Measurements from ENCODE around the gene GSAP.

GSAP gene

DNA sequence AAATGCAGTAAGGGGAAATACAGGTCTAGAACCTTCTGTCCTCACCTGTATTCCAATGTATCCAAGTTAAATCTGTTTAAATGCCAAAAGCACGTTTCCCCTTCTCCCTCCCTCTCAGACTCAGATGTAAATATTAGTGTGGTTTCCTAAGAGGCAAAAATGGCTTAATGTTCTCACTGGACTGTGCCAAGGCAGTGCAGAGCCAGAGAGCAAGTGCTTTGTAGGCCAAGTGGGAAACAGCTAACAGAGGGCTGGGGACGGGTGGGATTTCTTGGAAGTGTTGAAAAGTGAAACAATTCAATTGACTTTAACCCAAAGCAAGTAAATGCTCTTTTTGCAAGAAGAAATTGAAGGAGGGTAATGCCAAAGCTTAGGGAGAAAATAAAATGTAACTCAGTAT is 103.1 kb downstream of the GSAP start:
- H3K27me3 ChIP-seq (ENCODE audit: control insufficient read depth, insufficient read depth, low read length), result no peaks in the 10 kb centered on the region
- H3K9ac ChIP-seq (ENCODE audit: low read length), result no peak overlapping the region
- no peak overlapping the region for H3K4me3 ChIP-seq (ENCODE audit: low read depth, low read length)
- no peak overlapping the region for H3K27ac ChIP-seq (ENCODE audit: low read depth, low read length)
- peaks cover 6% of the 10 kb centered on the region; the same call in 1 of the 2 replicates for H3K4me1 ChIP-seq (ENCODE audit: control insufficient read depth, insufficient read depth, low read length)
- 0 out of 2 replicates have a peak, but pooled peaks cover 5% of the 10 kb centered on the region for H3K36me3 ChIP-seq (ENCODE audit: control insufficient read depth, insufficient read depth, low read length)
- H3K9me3 ChIP-seq (ENCODE audit: control insufficient read depth, insufficient read depth, low read depth, low read length), result no peaks in the 10 kb centered on the region

DNA sequence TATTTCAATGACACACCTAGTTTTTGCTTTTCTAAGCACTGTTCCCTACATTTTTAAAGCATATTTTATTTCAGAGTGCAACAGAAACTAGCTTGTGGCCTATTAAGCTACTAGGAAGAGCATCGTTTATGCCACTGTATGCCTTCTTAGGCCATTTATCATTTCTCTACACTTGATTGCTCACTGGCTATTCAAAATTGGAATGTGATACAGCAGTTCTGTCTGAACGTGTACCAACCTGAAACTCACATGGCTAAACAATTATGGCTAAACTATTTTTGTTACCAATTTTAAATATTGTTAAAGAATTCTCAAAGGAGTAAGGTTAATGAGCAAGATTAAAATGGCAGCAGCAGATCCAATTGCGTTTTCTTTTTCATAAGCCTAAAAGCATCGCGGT is 105.2 kb downstream of the GSAP start:
- H3K9ac ChIP-seq (ENCODE audit: low read length), result no peak overlapping the region
- H3K27ac ChIP-seq (ENCODE audit: low read depth, low read length), result no peak overlapping the region
- H3K27me3 ChIP-seq (ENCODE audit: control insufficient read depth, insufficient read depth, low read length), result no peaks in the 10 kb centered on the region
- H3K4me3 ChIP-seq (ENCODE audit: low read depth, low read length), result no peak overlapping the region
- H3K4me1 ChIP-seq (ENCODE audit: control insufficient read depth, insufficient read depth, low read length), result peaks cover 12% of the 10 kb centered on the region
- 0 out of 2 replicates have a peak, but pooled peaks cover 5% of the 10 kb centered on the region for H3K36me3 ChIP-seq (ENCODE audit: control insufficient read depth, insufficient read depth, low read length)
- H3K9me3 ChIP-seq (ENCODE audit: control insufficient read depth, insufficient read depth, low read depth, low read length), result no peaks in the 10 kb centered on the region

DNA sequence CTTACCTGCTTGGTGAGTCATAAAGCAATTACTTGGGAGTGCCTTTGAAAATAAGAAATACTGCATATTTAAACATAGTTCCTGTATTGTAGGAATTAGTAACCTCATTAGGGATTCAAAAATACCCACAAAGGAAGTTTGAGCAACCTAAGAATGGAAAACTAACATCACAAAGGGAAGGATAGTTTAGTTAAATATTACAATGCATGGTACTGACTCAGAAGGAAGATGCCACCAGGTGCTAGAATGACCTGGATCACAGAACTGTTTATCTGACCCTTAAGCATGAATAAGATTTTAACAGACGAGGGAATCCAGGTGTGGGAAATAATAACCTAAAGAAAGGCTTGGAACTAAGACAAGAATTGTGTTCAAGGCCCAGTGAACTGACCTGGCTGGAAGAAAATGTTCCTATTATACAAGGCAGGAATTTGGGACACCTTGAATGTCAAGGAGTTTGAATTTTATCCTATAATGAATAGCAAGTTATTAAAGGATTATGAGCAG is 106.4 kb downstream of the GSAP start:
- no peak overlapping the region for H3K9ac ChIP-seq (ENCODE audit: low read length)
- H3K27ac ChIP-seq (ENCODE audit: low read depth, low read length), result no peak overlapping the region
- peaks cover 12% of the 10 kb centered on the region for H3K4me1 ChIP-seq (ENCODE audit: control insufficient read depth, insufficient read depth, low read length)
- no peaks in the 10 kb centered on the region for H3K9me3 ChIP-seq (ENCODE audit: control insufficient read depth, insufficient read depth, low read depth, low read length)
- no peaks in the 10 kb centered on the region for H3K27me3 ChIP-seq (ENCODE audit: control insufficient read depth, insufficient read depth, low read length)
- H3K4me3 ChIP-seq (ENCODE audit: low read depth, low read length), result no peak overlapping the region
- 0 out of 2 replicates have a peak, but pooled peaks cover 5% of the 10 kb centered on the region for H3K36me3 ChIP-seq (ENCODE audit: control insufficient read depth, insufficient read depth, low read length)

DNA sequence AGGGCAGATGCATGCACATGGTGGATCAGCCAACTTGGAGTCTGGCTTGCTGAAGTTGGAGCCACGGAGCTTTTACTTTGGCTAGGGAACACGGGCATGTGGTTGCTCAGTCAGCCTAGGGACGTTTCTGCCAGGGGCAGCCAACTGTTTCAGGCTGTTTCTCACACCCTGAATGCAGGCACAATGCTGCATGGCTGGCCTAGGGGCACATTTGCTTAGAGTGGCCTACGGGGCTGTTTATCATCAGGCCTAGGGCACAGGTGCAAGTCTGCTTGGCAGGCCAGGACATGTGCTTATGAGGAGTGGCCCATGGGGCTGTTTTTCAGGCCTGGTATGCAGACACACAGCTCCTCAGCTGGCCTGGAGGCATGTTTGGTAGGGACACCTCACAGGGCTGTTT is 107.4 kb downstream of the GSAP start:
- Histone ChIP-seq H3K4me1 (ENCODE audit: control insufficient read depth, insufficient read depth, low read length) (peaks cover 12% of the 10 kb centered on the region), H3K27ac (ENCODE audit: low read depth, low read length) (no peak overlapping the region), H3K9ac (ENCODE audit: low read length) (no peak overlapping the region)

DNA sequence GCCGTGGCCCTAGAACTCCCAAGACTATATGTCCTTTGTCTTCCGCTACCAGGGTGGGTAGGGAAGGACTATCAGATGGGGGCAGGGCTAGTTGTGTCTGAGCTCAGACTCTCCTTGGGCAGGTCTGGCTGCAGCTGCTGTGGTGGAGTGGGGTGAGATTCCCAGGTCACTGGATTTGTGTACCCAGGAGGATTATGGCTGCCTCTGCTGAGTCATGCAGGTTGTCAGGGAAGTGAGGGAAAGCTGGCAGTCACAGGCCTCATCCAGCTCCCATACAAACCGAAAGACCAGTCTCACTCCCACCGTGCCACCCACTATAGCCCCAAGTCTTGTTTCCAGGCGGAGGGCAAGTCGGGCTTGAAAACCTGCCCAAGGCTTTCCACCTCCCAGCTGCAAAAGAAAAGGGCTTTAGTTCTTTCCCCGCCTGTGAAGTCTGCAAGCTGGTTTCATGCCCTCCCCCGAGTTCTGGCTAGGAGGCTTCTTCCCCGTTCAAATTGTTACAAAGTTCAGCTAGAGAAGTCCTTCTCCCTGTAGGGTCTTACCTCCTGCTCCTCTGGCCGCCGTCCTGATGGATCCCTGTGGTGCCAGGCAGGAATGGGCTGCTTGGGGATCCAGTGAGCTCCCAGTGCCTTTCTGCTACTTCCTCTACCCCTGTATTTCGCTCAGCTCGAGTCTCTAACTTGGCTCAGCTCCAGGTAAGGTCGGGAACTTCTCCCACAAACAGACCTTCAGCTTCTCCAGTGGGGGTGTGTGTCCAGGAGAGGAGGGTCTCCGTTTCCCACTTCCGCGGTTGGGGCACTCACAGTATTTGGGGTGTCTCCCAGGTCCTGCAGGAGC is 109.7 kb downstream of the GSAP start:
- no peak overlapping the region for H3K27ac ChIP-seq (ENCODE audit: low read depth, low read length)
- H3K9me3 ChIP-seq (ENCODE audit: control insufficient read depth, insufficient read depth, low read depth, low read length), result no peaks in the 10 kb centered on the region
- H3K9ac ChIP-seq (ENCODE audit: low read length), result no peak overlapping the region
- peaks cover 12% of the 10 kb centered on the region for H3K4me1 ChIP-seq (ENCODE audit: control insufficient read depth, insufficient read depth, low read length)
- 0 out of 2 replicates have a peak, but pooled peaks cover 5% of the 10 kb centered on the region for H3K36me3 ChIP-seq (ENCODE audit: control insufficient read depth, insufficient read depth, low read length)
- no peak overlapping the region for H3K4me3 ChIP-seq (ENCODE audit: low read depth, low read length)
- no peaks in the 10 kb centered on the region for H3K27me3 ChIP-seq (ENCODE audit: control insufficient read depth, insufficient read depth, low read length)

More for the DNA sequence above, 107.4 kb downstream of the GSAP start:
- H3K36me3 ChIP-seq (ENCODE audit: control insufficient read depth, insufficient read depth, low read length), result 0 out of 2 replicates have a peak, but pooled peaks cover 5% of the 10 kb centered on the region
- H3K9me3 ChIP-seq (ENCODE audit: control insufficient read depth, insufficient read depth, low read depth, low read length), result no peaks in the 10 kb centered on the region
- H3K27me3 ChIP-seq (ENCODE audit: control insufficient read depth, insufficient read depth, low read length), result no peaks in the 10 kb centered on the region
- no peak overlapping the region for H3K4me3 ChIP-seq (ENCODE audit: low read depth, low read length)

DNA sequence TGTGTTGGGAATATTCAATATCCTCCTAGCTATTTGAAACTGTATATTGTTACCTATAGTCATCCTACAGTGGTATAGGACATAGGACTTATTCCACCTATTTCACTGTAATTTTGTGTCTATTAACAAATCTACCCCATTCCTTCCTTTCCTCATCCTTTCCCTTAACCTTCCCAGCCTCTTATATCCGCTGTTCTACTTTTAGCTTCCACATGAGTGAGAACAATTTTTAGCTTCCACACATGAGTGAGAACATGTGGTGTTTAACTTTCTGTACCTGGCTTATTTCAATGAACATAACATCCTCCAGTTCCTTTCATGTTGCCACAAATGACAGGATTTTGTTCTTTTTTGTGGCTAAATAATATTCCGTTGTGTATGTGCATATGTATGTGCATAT is 120.6 kb downstream of the GSAP start:
- H3K36me3 ChIP-seq (ENCODE audit: control insufficient read depth, insufficient read depth, low read length), result no peaks in the 10 kb centered on the region
- no peaks in the 10 kb centered on the region for H3K27me3 ChIP-seq (ENCODE audit: control insufficient read depth, insufficient read depth, low read length)
- H3K4me1 ChIP-seq (ENCODE audit: control insufficient read depth, insufficient read depth, low read length), result no peaks in the 10 kb centered on the region
- no peak overlapping the region for H3K9ac ChIP-seq (ENCODE audit: low read length)
- H3K9me3 ChIP-seq (ENCODE audit: control insufficient read depth, insufficient read depth, low read depth, low read length), result peaks cover 4% of the 10 kb centered on the region; the same call in 1 of the 2 replicates
- no peak overlapping the region for H3K27ac ChIP-seq (ENCODE audit: low read depth, low read length)
- no peak overlapping the region for H3K4me3 ChIP-seq (ENCODE audit: low read depth, low read length)

DNA sequence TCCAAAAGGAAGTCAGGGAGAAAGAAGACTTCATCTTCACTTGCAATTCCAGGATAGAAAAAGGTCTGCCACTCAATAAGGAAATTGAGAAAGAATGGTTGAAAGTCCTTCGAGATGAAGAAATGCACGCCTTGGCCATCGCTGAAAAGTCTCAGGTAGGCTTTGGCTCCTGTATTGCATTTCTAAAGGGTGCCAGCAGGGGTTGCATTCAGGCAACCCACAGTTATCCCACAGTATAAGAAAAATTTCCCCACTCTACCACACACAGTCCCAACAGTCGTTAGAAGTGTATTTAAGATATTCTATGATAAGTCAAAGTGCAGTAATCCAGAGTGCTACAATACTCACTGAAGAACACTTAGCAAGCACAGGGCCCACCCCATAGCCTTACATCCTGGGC is 123.1 kb downstream of the GSAP start:
- Histone ChIP-seq H3K4me3 (ENCODE audit: low read depth, low read length) (no peak overlapping the region), H3K9me3 (ENCODE audit: control insufficient read depth, insufficient read depth, low read depth, low read length) (peaks cover 4% of the 10 kb centered on the region; the same call in 1 of the 2 replicates), H3K27me3 (ENCODE audit: control insufficient read depth, insufficient read depth, low read length) (no peaks in the 10 kb centered on the region), H3K4me1 (ENCODE audit: control insufficient read depth, insufficient read depth, low read length) (no peaks in the 10 kb centered on the region), H3K36me3 (ENCODE audit: control insufficient read depth, insufficient read depth, low read length) (no peaks in the 10 kb centered on the region), H3K9ac (ENCODE audit: low read length) (no peak overlapping the region), H3K27ac (ENCODE audit: low read depth, low read length) (no peak overlapping the region)

DNA sequence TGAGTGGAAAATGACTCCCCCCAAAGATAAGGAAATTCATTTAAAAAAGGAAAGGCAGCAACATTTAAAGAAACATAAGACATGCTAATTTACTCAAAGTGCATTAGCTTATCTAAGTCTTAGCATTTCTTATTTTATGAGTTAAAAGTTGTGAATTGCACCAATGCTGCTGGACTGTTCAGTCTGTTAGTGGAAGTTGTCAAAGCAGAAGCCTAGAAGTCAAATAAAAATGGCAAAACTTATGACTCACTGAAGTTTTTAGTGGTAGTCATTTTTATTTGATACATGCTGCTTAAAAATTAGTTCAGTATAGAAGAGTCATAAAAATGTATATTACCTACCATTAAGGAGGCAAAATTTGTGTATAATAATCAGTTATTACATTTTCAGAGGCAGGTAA is 125.7 kb downstream of the GSAP start:
- no peaks in the 10 kb centered on the region; the same call in 1 of the 2 replicates for H3K9me3 ChIP-seq (ENCODE audit: control insufficient read depth, insufficient read depth, low read depth, low read length)
- H3K4me3 ChIP-seq (ENCODE audit: low read depth, low read length), result no peak overlapping the region
- H3K9ac ChIP-seq (ENCODE audit: low read length), result no peak overlapping the region
- no peaks in the 10 kb centered on the region for H3K4me1 ChIP-seq (ENCODE audit: control insufficient read depth, insufficient read depth, low read length)
- no peaks in the 10 kb centered on the region for H3K27me3 ChIP-seq (ENCODE audit: control insufficient read depth, insufficient read depth, low read length)
- no peak overlapping the region for H3K27ac ChIP-seq (ENCODE audit: low read depth, low read length)
- no peaks in the 10 kb centered on the region for H3K36me3 ChIP-seq (ENCODE audit: control insufficient read depth, insufficient read depth, low read length)

DNA sequence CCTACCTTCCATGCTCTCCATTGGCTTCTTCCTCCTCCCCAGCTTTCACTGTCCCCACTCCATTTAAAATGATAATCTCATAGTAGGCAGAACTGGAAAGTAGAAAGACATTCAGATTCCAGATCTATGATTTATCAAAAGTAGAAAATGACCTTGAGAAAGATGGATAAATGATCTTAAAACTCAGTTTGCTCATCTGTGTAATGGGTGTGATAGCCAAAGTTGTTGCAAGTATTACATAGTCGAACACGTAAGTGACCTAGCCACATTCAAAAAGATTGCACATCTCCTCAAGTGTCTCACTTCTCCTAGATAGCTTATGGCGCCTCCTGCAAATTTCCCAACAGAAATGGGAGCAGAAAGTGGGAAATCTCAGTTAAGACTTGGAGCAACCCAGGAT is 126.8 kb downstream of the GSAP start:
- H3K9ac ChIP-seq (ENCODE audit: low read length), result no peak overlapping the region
- H3K36me3 ChIP-seq (ENCODE audit: control insufficient read depth, insufficient read depth, low read length), result no peaks in the 10 kb centered on the region
- H3K9me3 ChIP-seq (ENCODE audit: control insufficient read depth, insufficient read depth, low read depth, low read length), result no peaks in the 10 kb centered on the region; the same call in 1 of the 2 replicates
- no peak overlapping the region for H3K27ac ChIP-seq (ENCODE audit: low read depth, low read length)
- no peak overlapping the region for H3K4me3 ChIP-seq (ENCODE audit: low read depth, low read length)
- no peaks in the 10 kb centered on the region for H3K4me1 ChIP-seq (ENCODE audit: control insufficient read depth, insufficient read depth, low read length)
- no peaks in the 10 kb centered on the region for H3K27me3 ChIP-seq (ENCODE audit: control insufficient read depth, insufficient read depth, low read length)

DNA sequence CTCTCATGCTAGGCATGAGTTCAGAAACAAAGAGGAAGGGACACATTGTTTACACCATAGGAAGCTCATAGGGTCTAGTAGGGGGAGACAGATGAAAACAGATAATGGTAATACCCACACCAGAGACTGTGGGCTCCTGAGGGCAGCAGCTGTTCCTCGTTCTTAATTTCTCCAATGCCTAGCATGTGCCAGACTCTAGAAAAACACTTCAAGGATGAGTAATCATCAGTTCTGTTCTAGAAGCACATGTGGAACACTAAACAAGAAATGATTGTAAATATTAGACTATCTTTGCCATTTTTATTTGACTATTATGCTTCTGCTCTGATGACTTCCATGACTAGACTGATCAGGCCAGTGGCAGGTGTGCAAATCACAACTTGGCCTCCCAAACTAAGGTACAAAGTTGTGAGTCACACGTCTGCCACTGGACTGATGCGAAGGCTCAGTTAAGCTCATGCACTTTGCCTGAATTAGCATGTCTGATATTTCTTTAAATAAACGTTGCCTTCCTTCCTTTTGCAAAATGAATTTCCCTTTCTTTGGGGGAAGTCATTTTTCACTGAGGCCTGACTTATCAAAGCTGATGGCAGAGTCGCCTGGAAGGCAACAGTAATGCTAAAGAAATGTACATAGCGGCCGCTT is 127.4 kb downstream of the GSAP start:
- H3K4me1 ChIP-seq (ENCODE audit: control insufficient read depth, insufficient read depth, low read length), result no peaks in the 10 kb centered on the region
- H3K27ac ChIP-seq (ENCODE audit: low read depth, low read length), result no peak overlapping the region

DNA sequence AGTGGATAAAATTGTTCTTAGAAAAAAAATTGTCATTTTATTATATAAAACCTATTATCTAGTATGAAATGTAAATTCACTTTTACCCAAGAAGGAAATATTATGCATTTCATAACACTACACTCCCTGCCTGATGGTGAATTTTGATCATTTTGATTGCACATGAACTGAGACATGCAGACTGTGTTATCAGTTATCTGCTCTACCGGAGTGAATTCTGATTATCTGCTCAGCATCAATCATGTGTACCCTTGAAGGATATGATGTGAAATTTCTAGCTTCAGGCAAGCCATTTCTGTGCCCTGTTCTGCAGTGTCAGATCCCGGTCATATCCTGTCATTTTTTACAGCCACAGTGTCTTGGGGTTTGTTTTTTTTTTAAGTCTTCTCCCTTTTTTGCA is 131.5 kb downstream of the GSAP start:
- Histone ChIP-seq H3K36me3 (ENCODE audit: control insufficient read depth, insufficient read depth, low read length) (no peaks in the 10 kb centered on the region), H3K9ac (ENCODE audit: low read length) (no peak overlapping the region), H3K4me1 (ENCODE audit: control insufficient read depth, insufficient read depth, low read length) (no peaks in the 10 kb centered on the region), H3K4me3 (ENCODE audit: low read depth, low read length) (no peak overlapping the region), H3K9me3 (ENCODE audit: control insufficient read depth, insufficient read depth, low read depth, low read length) (no peaks in the 10 kb centered on the region; the same call in 1 of the 2 replicates), H3K27me3 (ENCODE audit: control insufficient read depth, insufficient read depth, low read length) (no peaks in the 10 kb centered on the region), H3K27ac (ENCODE audit: low read depth, low read length) (no peak overlapping the region)

More for the DNA sequence above, 127.4 kb downstream of the GSAP start:
- Histone ChIP-seq H3K4me3 (ENCODE audit: low read depth, low read length) (no peak overlapping the region), H3K27me3 (ENCODE audit: control insufficient read depth, insufficient read depth, low read length) (no peaks in the 10 kb centered on the region), H3K9me3 (ENCODE audit: control insufficient read depth, insufficient read depth, low read depth, low read length) (no peaks in the 10 kb centered on the region; the same call in 1 of the 2 replicates), H3K9ac (ENCODE audit: low read length) (no peak overlapping the region), H3K36me3 (ENCODE audit: control insufficient read depth, insufficient read depth, low read length) (no peaks in the 10 kb centered on the region)
